Panc1 (cell line): ENCODE results near the gene POF1B. TPM values are rescaled to one million over a fixed set of nuclear protein-coding genes. Genes with fewer than 3 reads are reported as not detected.

Experiments
- ATAC-seq: fragments of 200-7000 bp; cut with Tn5 transposase; 2 replicates; pipeline ENCODE4 v1.9.1; 2020; ENCODE audit warnings: mild to moderate bottlenecking, moderate library complexity
- BruUV-seq: library from RNA; stranded (reverse); fragments of 400-500 nt; replicated peaks from 2 replicates; lab custom pipeline; 2021; lab: Mats Ljungman, UMichigan
- CTCF ChIA-PET: fragments of 300-600 bp; sonication (Branson Sonifier 250); formaldehyde crosslinking; loops from one replicate; lab custom pipeline; 2022; ENCODE audit warnings: antibody characterized with exemption; lab: Charles Lee
- POLR2A ChIA-PET: fragments of 300-600 bp; sonication (Branson Sonifier 250); formaldehyde crosslinking; loops from one replicate; lab custom pipeline; 2022; ENCODE audit warnings: antibody characterized with exemption; lab: Charles Lee
- DNase-seq: peaks from one replicate; pipeline ENCODE4 v3.0.0-alpha.2; 2010; ENCODE audit warnings: low read depth, low spot score
- H3K27ac ChIP-seq: 2 replicates; pipeline ENCODE4 v1.5.1; 2011; ENCODE audit warnings: mild to moderate bottlenecking, low read length, inconsistent platforms
- H3K27me3 ChIP-seq: fragments of 200-500 bp; sonication (Bioruptor generic); 2 replicates; pipeline ENCODE4 v1.6.0; 2014; ENCODE audit warnings: low read length, inconsistent platforms; ENCODE audit not compliant: control insufficient read depth, insufficient read depth
- H3K36me3 ChIP-seq: fragments of 200-500 bp; sonication (Bioruptor generic); 2 replicates; pipeline ENCODE4 v1.5.1; 2014; ENCODE audit warnings: inconsistent platforms, mild to moderate bottlenecking, low read length, moderate library complexity; ENCODE audit not compliant: control insufficient read depth, insufficient read depth
- H3K4me1 ChIP-seq: 2 replicates; pipeline ENCODE4 v1.5.1; 2011; ENCODE audit warnings: inconsistent platforms, mild to moderate bottlenecking, low read length, moderate library complexity; ENCODE audit not compliant: control insufficient read depth, insufficient read depth
- H3K4me3 ChIP-seq, 2 experiments: 2 replicates each; pipeline ENCODE4 v1.5.1; 2011 to 2012; ENCODE audit warnings: low read depth in 2 of 2, low read length in 2 of 2, mild to moderate bottlenecking in 2 of 2, inconsistent platforms in 1 of 2, moderate library complexity in 1 of 2
- H3K9me3 ChIP-seq: fragments of 200-500 bp; sonication (Bioruptor generic); 2 replicates; pipeline ENCODE4 v1.5.1; 2014; ENCODE audit warnings: low read depth, mild to moderate bottlenecking, inconsistent platforms, low read length, moderate library complexity; ENCODE audit not compliant: control insufficient read depth, insufficient read depth
- POLR2AphosphoS5 ChIP-seq: IDR thresholded peaks from 2 replicates; pipeline ENCODE4 v1.6.1; 2012; ENCODE audit warnings: mild to moderate bottlenecking, low read depth, low read length, moderate library complexity
- SIN3A ChIP-seq: IDR thresholded peaks from 2 replicates; pipeline ENCODE4 v1.6.1; 2012; ENCODE audit warnings: low read depth, mild to moderate bottlenecking, low read length, moderate library complexity, borderline replicate concordance; ENCODE audit not compliant: insufficient read depth
- TCF7L2 ChIP-seq: IDR thresholded peaks from 2 replicates; pipeline ENCODE4 v1.6.1; 2011; ENCODE audit warnings: mild to moderate bottlenecking, low read depth, low read length, inconsistent platforms
- in situ Hi-C: cut with HindIII; loops from 2 replicates; pipeline ENCODE4 v1.10.0; 2016; ENCODE audit warnings: low sequenced_read_pairs, low pct_unique_long_range_greater_than_20kb
- intact Hi-C: fragments of 100-400 bp; cut with micrococcal nuclease; formaldehyde crosslinking; loops from one replicate; pipeline ENCODE4 v1.10.0; 2022; ENCODE audit not compliant: unreplicated experiment
- total RNA-seq: library from RNA; stranded (reverse); gene quantifications from one replicate; pipeline ENCODE4 v1.2.1, GENCODE V29; 2021; ENCODE audit not compliant: unreplicated experiment
- TF ChIP-seq, protein P1 (sequence below): fragments of 450-650 bp; IDR thresholded peaks from 2 replicates; pipeline ENCODE4 v1.5.1; 2017; ENCODE audit warnings: mild to moderate bottlenecking
- TF ChIP-seq, protein P2 (sequence below), 2 experiments: IDR thresholded peaks; 2 replicates each; pipeline ENCODE4 v1.6.1; 2011 to 2012; ENCODE audit warnings: low read depth in 2 of 2, control low read depth in 1 of 2, low read length in 1 of 2, mild to moderate bottlenecking in 1 of 2, moderate library complexity in 1 of 2; ENCODE audit not compliant: insufficient read depth in 1 of 2

The POF1B gene
- total RNA-seq, 1 experiment from 2014 or later: 0.08 TPM

DNA sequence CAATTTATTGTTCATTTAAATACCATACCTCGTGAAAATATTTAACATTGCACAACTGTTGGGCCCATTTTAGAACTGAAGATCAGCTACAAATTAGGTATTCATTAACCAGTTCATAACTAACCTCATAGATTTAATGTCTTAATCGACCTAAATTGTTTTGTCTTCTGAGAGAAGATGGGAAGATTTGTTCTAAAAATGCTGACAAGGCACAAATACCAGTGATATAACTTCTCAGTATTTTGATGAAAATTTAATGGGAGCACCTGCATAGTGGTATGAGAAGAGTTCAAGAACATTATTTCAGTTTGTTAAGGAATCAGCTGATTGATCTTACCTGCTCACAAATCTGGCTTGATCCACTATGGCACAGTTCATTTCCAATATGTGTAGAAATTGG, 33.9 kb downstream of the POF1B start:
- ATAC-seq: no peak
- DNase-seq: no peak
- no peak overlapping the region for H3K4me3 ChIP-seq
- POLR2A ChIA-PET: no interaction called here
- no peaks in the 10 kb centered on the region for H3K4me1 ChIP-seq
- intact Hi-C loops (no loop called here), in situ Hi-C loops (no loop called here)
- no peaks in the 10 kb centered on the region for H3K9me3 ChIP-seq
- BruUV-seq: no TSS peak
- TF ChIP-seq POLR2AphosphoS5 (no peak), TCF7L2 (no peak), SIN3A (no peak)
- TF ChIP-seq, protein P1, sequence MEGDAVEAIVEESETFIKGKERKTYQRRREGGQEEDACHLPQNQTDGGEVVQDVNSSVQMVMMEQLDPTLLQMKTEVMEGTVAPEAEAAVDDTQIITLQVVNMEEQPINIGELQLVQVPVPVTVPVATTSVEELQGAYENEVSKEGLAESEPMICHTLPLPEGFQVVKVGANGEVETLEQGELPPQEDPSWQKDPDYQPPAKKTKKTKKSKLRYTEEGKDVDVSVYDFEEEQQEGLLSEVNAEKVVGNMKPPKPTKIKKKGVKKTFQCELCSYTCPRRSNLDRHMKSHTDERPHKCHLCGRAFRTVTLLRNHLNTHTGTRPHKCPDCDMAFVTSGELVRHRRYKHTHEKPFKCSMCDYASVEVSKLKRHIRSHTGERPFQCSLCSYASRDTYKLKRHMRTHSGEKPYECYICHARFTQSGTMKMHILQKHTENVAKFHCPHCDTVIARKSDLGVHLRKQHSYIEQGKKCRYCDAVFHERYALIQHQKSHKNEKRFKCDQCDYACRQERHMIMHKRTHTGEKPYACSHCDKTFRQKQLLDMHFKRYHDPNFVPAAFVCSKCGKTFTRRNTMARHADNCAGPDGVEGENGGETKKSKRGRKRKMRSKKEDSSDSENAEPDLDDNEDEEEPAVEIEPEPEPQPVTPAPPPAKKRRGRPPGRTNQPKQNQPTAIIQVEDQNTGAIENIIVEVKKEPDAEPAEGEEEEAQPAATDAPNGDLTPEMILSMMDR: no peak
- TF ChIP-seq, protein P2, sequence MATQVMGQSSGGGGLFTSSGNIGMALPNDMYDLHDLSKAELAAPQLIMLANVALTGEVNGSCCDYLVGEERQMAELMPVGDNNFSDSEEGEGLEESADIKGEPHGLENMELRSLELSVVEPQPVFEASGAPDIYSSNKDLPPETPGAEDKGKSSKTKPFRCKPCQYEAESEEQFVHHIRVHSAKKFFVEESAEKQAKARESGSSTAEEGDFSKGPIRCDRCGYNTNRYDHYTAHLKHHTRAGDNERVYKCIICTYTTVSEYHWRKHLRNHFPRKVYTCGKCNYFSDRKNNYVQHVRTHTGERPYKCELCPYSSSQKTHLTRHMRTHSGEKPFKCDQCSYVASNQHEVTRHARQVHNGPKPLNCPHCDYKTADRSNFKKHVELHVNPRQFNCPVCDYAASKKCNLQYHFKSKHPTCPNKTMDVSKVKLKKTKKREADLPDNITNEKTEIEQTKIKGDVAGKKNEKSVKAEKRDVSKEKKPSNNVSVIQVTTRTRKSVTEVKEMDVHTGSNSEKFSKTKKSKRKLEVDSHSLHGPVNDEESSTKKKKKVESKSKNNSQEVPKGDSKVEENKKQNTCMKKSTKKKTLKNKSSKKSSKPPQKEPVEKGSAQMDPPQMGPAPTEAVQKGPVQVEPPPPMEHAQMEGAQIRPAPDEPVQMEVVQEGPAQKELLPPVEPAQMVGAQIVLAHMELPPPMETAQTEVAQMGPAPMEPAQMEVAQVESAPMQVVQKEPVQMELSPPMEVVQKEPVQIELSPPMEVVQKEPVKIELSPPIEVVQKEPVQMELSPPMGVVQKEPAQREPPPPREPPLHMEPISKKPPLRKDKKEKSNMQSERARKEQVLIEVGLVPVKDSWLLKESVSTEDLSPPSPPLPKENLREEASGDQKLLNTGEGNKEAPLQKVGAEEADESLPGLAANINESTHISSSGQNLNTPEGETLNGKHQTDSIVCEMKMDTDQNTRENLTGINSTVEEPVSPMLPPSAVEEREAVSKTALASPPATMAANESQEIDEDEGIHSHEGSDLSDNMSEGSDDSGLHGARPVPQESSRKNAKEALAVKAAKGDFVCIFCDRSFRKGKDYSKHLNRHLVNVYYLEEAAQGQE (IDR thresholded peaks at IDR 0.05; ENCODE audit: insufficient read depth in 1 of 2, low read depth in 2 of 2, low read length in 1 of 2): no peak
- CTCF ChIA-PET: no interaction called here
- no peak overlapping the region for H3K27ac ChIP-seq
- H3K36me3 ChIP-seq: no peaks in the 10 kb centered on the region
- no peaks in the 10 kb centered on the region for H3K27me3 ChIP-seq

DNA sequence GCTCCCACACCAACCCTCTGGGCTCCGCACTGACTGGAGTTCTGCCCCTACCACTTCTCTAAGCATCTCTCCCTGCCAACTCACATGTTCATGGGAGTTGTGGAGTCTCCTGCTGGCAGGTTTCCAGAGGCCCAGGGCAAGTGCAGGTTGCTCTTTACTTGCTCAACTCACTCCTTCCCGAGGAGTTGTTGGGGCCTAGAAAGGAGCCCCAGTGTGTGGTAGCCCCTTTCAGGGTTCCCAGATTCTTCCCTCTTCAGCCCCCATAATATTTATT, 52.5 kb downstream of the POF1B start:
- CTCF ChIA-PET: no interaction called here
- in situ Hi-C loops: no loop called here
- H3K4me1 ChIP-seq: no peaks in the 10 kb centered on the region
- TF ChIP-seq POLR2AphosphoS5: no peak
- TF ChIP-seq TCF7L2: no peak
- no peak for TF ChIP-seq SIN3A
- TF ChIP-seq, protein P1: no peak
- TF ChIP-seq, protein P2 (IDR thresholded peaks at IDR 0.05; ENCODE audit: insufficient read depth in 1 of 2, low read depth in 2 of 2, low read length in 1 of 2): no peak
- no peaks in the 10 kb centered on the region for H3K9me3 ChIP-seq
- BruUV-seq: no TSS peak
- no peak overlapping the region for H3K27ac ChIP-seq
- H3K36me3 ChIP-seq: no peaks in the 10 kb centered on the region
- H3K27me3 ChIP-seq: no peaks in the 10 kb centered on the region
- ATAC-seq (no peak), DNase-seq (no peak)
- POLR2A ChIA-PET: no interaction called here
- H3K4me3 ChIP-seq: no peak overlapping the region
- intact Hi-C loops: no loop called here
